Endothelial cell of umbilical vein (primary cell): ENCODE data around the gene EML6. TPM values are rescaled to one million over a fixed set of nuclear protein-coding genes. Genes with fewer than 3 reads are reported as not detected.

Source experiments
- BruUV-seq: library from RNA; stranded (reverse); fragments of 400-500 nt; replicated peaks from 2 replicates; lab custom pipeline; 2021; lab: Mats Ljungman, UMichigan
- CTCF ChIA-PET: fragments of 300-600, 350-600 bp; sonication (Branson Sonifier 250); formaldehyde crosslinking; loops from one replicate; lab custom pipeline; 2021; ENCODE audit warnings: antibody characterized with exemption, inconsistent platforms; lab: Charles Lee
- POLR2A ChIA-PET: fragments of 300-600, 350-600 bp; sonication (Branson Sonifier 250); formaldehyde crosslinking; loops from one replicate; lab custom pipeline; 2021; ENCODE audit warnings: antibody characterized with exemption, inconsistent platforms; lab: Charles Lee
- DNase-seq: peaks from one replicate; pipeline ENCODE4 v3.0.0-alpha.2; 2011; ENCODE audit warnings: low read depth, low spot score
- FAIRE-seq: peaks from 2 replicates; lab custom pipeline; 2011; peaks lifted over from hg19 to GRCh38; lab: Jason Lieb, UNC
- H2AFZ ChIP-seq: 2 replicates; pipeline ENCODE4 v1.6.0; 2012; ENCODE audit warnings: low read depth, low read length, control low read depth, inconsistent platforms
- H3K27ac ChIP-seq: 2 replicates; pipeline ENCODE4 v1.5.1; 2011; ENCODE audit warnings: low read depth, mild to moderate bottlenecking, control low read depth, low read length, moderate library complexity; ENCODE audit not compliant: insufficient read depth
- H3K27me3 ChIP-seq, 2 experiments: 2 replicates each; pipeline versions ENCODE4 v1.6.0 to v1.6.1; 2011; ENCODE audit warnings: low read length in 2 of 2, mixed read lengths in 1 of 2; ENCODE audit not compliant: control insufficient read depth in 2 of 2, insufficient read depth in 2 of 2
- H3K36me3 ChIP-seq, 2 experiments: 2 replicates in 1 of 2; 3 replicates in 1 of 2; pipeline ENCODE4 v1.5.1; 2011; ENCODE audit warnings: low read length in 2 of 2, mild to moderate bottlenecking in 1 of 2, moderate library complexity in 1 of 2; ENCODE audit not compliant: control insufficient read depth in 2 of 2, insufficient read depth in 2 of 2; ENCODE audit errors: extremely low read depth in 1 of 2
- H3K4me1 ChIP-seq: 3 replicates; pipeline ENCODE4 v1.5.1; 2011; ENCODE audit warnings: mild to moderate bottlenecking, low read length; ENCODE audit not compliant: control insufficient read depth, insufficient read depth; ENCODE audit errors: extremely low read depth
- H3K4me2 ChIP-seq: 2 replicates; pipeline ENCODE4 v1.6.1; 2011; ENCODE audit warnings: low read length, control low read depth, mixed read lengths; ENCODE audit not compliant: insufficient read depth
- H3K4me3 ChIP-seq, 3 experiments: fragments of 200-600 bp in 1 of 3; sonication (generic), shearing (Covaris generic) in 1 of 3; replicated peaks in 1 of 3; 2 replicates each; pipeline ENCODE4 v1.5.1; 2011 to 2016; ENCODE audit warnings: control low read depth in 3 of 3, low read length in 3 of 3, mild to moderate bottlenecking in 2 of 3, inconsistent platforms in 1 of 3, low read depth in 1 of 3, moderate library complexity in 1 of 3; ENCODE audit not compliant: insufficient read depth in 1 of 3
- H3K79me2 ChIP-seq: 2 replicates; pipeline ENCODE4 v1.6.0; 2012; ENCODE audit warnings: low read length, inconsistent platforms; ENCODE audit not compliant: control insufficient read depth, insufficient read depth
- H3K9ac ChIP-seq: replicated peaks from 2 replicates; pipeline ENCODE3; 2011; ENCODE audit warnings: low read length, control low read depth; ENCODE audit not compliant: insufficient read depth; ENCODE audit errors: extremely low read depth
- H3K9me1 ChIP-seq: replicated peaks from 3 replicates; pipeline ENCODE4 v1.6.0; 2011; ENCODE audit warnings: mild to moderate bottlenecking, low read length; ENCODE audit not compliant: control insufficient read depth, insufficient read depth; ENCODE audit errors: extremely low read depth
- H3K9me3 ChIP-seq: replicated peaks from 2 replicates; pipeline ENCODE4 v1.5.1; 2012; ENCODE audit warnings: low read length, inconsistent platforms; ENCODE audit not compliant: control insufficient read depth, insufficient read depth
- H4K20me1 ChIP-seq: replicated peaks from 2 replicates; pipeline ENCODE3; 2011; ENCODE audit warnings: mild to moderate bottlenecking, low read length; ENCODE audit not compliant: control insufficient read depth, insufficient read depth; ENCODE audit errors: extremely low read depth
- GATA2 ChIP-seq: IDR thresholded peaks from 2 replicates; pipeline ENCODE4 v1.7.0; 2011; ENCODE audit warnings: low read depth, mild to moderate bottlenecking, moderate library complexity, mixed read lengths, low read length; ENCODE audit not compliant: insufficient read length, insufficient read depth
- JUN ChIP-seq: IDR thresholded peaks from 2 replicates; pipeline ENCODE4 v1.6.1; 2011; ENCODE audit warnings: borderline replicate concordance, low read depth; ENCODE audit not compliant: insufficient read length, insufficient read depth
- MYC ChIP-seq: IDR thresholded peaks from one replicate; pipeline ENCODE4 v1.6.1; 2011; ENCODE audit warnings: mild to moderate bottlenecking, low read depth, low read length
- POLR2AphosphoS5 ChIP-seq: IDR thresholded peaks from 2 replicates; pipeline ENCODE4 v1.6.1; 2012; ENCODE audit warnings: low read depth, mild to moderate bottlenecking, control low read depth, low read length, moderate library complexity; ENCODE audit not compliant: insufficient read depth
- dilution Hi-C: fragments of 300-500 bp; cut with MboI; formaldehyde crosslinking; loops from one replicate; pipeline ENCODE4 v1.15.0; 2019; ENCODE audit warnings: low sequenced_read_pairs; ENCODE audit not compliant: extremely low pct_ligation_motif_present
- intact Hi-C: fragments of 100-400 bp; cut with micrococcal nuclease; formaldehyde crosslinking; loops from one replicate; pipeline ENCODE4 v1.10.0; 2022
- polyA plus RNA-seq, 4 experiments: library from polyadenylated mRNA; depleted of rRNA in 3 of 4; stranded (reverse) in 3 of 4; unstranded in 1 of 4; fragments of >200 nt; gene quantifications; 2 replicates each; pipeline versions ENCODE4 v1.2.1 to v1.2.3, GENCODE V29; 2011 to 2012; ENCODE audit warnings: missing spikeins in 1 of 4
- total RNA-seq: library from RNA; stranded (reverse); gene quantifications from 2 replicates; pipeline ENCODE4 v1.2.3, GENCODE V29; 2021
- TF ChIP-seq, protein P1 (sequence below), 2 donors: IDR thresholded peaks; 1 replicate in 1 of 2; 2 replicates in 1 of 2; pipeline ENCODE4 v1.5.1; 2011; ENCODE audit warnings: low read length in 2 of 2, mild to moderate bottlenecking in 2 of 2, moderate library complexity in 2 of 2, control low read depth in 1 of 2, inconsistent platforms in 1 of 2, low read depth in 1 of 2; ENCODE audit not compliant: insufficient read depth in 1 of 2; ENCODE audit errors: extremely low read depth in 1 of 2
- TF ChIP-seq, protein P2 (sequence below): IDR thresholded peaks from 2 replicates; pipeline ENCODE4 v1.6.1; 2011; ENCODE audit not compliant: insufficient read depth, insufficient read length

Gene EML6
- total and polyA plus RNA-seq, 2 donors (not counting 3 experiments of a cell fraction or from before 2014, with no cell fraction given): 0.79 to 2.1 TPM

DNA sequence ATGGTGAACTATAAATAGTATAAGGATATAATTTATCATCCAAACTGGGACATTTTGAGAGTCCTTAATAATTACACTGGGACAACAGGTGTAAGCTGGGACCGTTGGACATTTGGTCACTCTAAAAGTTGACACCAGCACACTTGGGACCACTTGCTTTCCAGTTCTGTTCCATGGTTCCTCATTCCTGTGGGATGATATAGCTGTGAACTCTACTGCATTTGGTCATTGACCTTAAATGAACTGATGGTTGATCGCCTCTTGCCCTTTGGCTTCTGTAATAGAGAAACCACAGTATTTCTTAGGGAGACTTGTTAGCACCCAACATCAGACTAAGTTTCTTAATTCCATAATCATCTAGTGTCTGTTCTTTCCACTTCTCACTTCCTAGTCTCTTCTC is 46.7 kb downstream of the EML6 start:
- intact Hi-C loops: no loop called here
- no peak overlapping the region for H2AFZ ChIP-seq
- ChIA-PET CTCF (interaction anchor here (1.4 kb wide), 1 partner anchor 68 kb away, joined by 5 read pairs; no protein-coding TSS in a partner anchor), POLR2A (no interaction called here)
- DNase-seq (no peak), FAIRE-seq (no peak)
- no peaks in the 10 kb centered on the region for H3K79me2 ChIP-seq
- H3K9ac ChIP-seq: no peak overlapping the region
- no peaks in the 10 kb centered on the region for H3K27me3 ChIP-seq
- no peak overlapping the region for H3K4me2 ChIP-seq
- dilution Hi-C loops: no loop called here
- H3K9me3 ChIP-seq: no peaks in the 10 kb centered on the region
- H3K4me1 ChIP-seq: peaks cover 31% of the 10 kb centered on the region
- no TSS peak for BruUV-seq
- TF ChIP-seq, protein P1, sequence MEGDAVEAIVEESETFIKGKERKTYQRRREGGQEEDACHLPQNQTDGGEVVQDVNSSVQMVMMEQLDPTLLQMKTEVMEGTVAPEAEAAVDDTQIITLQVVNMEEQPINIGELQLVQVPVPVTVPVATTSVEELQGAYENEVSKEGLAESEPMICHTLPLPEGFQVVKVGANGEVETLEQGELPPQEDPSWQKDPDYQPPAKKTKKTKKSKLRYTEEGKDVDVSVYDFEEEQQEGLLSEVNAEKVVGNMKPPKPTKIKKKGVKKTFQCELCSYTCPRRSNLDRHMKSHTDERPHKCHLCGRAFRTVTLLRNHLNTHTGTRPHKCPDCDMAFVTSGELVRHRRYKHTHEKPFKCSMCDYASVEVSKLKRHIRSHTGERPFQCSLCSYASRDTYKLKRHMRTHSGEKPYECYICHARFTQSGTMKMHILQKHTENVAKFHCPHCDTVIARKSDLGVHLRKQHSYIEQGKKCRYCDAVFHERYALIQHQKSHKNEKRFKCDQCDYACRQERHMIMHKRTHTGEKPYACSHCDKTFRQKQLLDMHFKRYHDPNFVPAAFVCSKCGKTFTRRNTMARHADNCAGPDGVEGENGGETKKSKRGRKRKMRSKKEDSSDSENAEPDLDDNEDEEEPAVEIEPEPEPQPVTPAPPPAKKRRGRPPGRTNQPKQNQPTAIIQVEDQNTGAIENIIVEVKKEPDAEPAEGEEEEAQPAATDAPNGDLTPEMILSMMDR (IDR thresholded peaks at IDR 0.05; ENCODE audit: extremely low read depth in 1 of 2, insufficient read depth in 1 of 2, low read depth in 1 of 2, low read length in 2 of 2): no peak
- TF ChIP-seq POLR2AphosphoS5 (no peak), MYC (no peak), GATA2 (no peak), JUN (no peak)
- TF ChIP-seq, protein P2, sequence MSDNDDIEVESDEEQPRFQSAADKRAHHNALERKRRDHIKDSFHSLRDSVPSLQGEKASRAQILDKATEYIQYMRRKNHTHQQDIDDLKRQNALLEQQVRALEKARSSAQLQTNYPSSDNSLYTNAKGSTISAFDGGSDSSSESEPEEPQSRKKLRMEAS: no peak
- no peaks in the 10 kb centered on the region for H3K36me3 ChIP-seq
- H3K9me1 ChIP-seq: no peaks in the 10 kb centered on the region
- H3K4me3 ChIP-seq: no peak overlapping the region
- no peak overlapping the region for H3K27ac ChIP-seq
- H4K20me1 ChIP-seq: no peaks in the 10 kb centered on the region
